H9 (cell line): ENCODE results near the gene SPATS2. TPM values are rescaled to one million over a fixed set of nuclear protein-coding genes. Genes with fewer than 3 reads are reported as not detected.

Source experiments
- DNase-seq: peaks from one replicate; pipeline ENCODE4 v3.0.0-alpha.2; 2017
- H2AFZ ChIP-seq: one replicate; pipeline ENCODE4 v1.6.1; 2013; ENCODE audit warnings: mild to moderate bottlenecking, low read length, control low read depth, moderate library complexity
- H2AK5ac ChIP-seq: 2 replicates; pipeline ENCODE4 v1.6.1; 2013; ENCODE audit warnings: low read length, control low read depth, mixed read lengths; ENCODE audit not compliant: insufficient read length
- H2BK120ac ChIP-seq: one replicate; pipeline ENCODE4 v1.6.1; 2013; ENCODE audit warnings: low read depth, mild to moderate bottlenecking, low read length, control low read depth, inconsistent platforms; ENCODE audit not compliant: poor library complexity, severe bottlenecking
- H2BK12ac ChIP-seq: 2 replicates; pipeline ENCODE4 v1.6.1; 2013; ENCODE audit warnings: low read length, control low read depth, mixed read lengths, low read depth; ENCODE audit not compliant: insufficient read length
- H2BK15ac ChIP-seq: 2 replicates; pipeline ENCODE4 v1.6.1; 2013; ENCODE audit warnings: low read depth, low read length, control low read depth
- H2BK20ac ChIP-seq: one replicate; pipeline ENCODE4 v1.6.1; 2013; ENCODE audit warnings: low read depth, mild to moderate bottlenecking, low read length, control low read depth, inconsistent platforms; ENCODE audit not compliant: poor library complexity, severe bottlenecking
- H2BK5ac ChIP-seq: 2 replicates; pipeline ENCODE4 v1.6.1; 2013; ENCODE audit warnings: low read length, control low read depth, mixed read lengths; ENCODE audit not compliant: insufficient read length
- H3K14ac ChIP-seq: 2 replicates; pipeline ENCODE4 v1.6.1; 2013; ENCODE audit warnings: low read length, control low read depth; ENCODE audit not compliant: insufficient read depth
- H3K18ac ChIP-seq: 2 replicates; pipeline ENCODE4 v1.6.1; 2013; ENCODE audit warnings: low read depth, mild to moderate bottlenecking, mixed read lengths, low read length, control low read depth; ENCODE audit not compliant: insufficient read length
- H3K23ac ChIP-seq: 2 replicates; pipeline ENCODE4 v1.6.1; 2013; ENCODE audit warnings: low read length, control low read depth, mixed read lengths, low read depth; ENCODE audit not compliant: insufficient read length
- H3K23me2 ChIP-seq: 2 replicates; pipeline ENCODE4 v1.6.1; 2013; ENCODE audit warnings: low read depth, mild to moderate bottlenecking, mixed read lengths, low read length, control low read depth; ENCODE audit not compliant: insufficient read length, poor library complexity, severe bottlenecking
- H3K27ac ChIP-seq: 2 replicates; pipeline ENCODE4 v1.5.1; 2013; ENCODE audit warnings: low read length, control low read depth, mixed read lengths, low read depth; ENCODE audit not compliant: insufficient read length
- H3K27me3 ChIP-seq: 2 replicates; pipeline ENCODE4 v1.6.1; 2013; ENCODE audit warnings: low read length, control low read depth, inconsistent platforms; ENCODE audit not compliant: insufficient read depth
- H3K4ac ChIP-seq: 2 replicates; pipeline ENCODE4 v1.6.1; 2013; ENCODE audit warnings: low read depth, mild to moderate bottlenecking, control low read depth, inconsistent platforms, low read length, moderate library complexity
- H3K4me1 ChIP-seq: 2 replicates; pipeline ENCODE4 v1.6.1; 2013; ENCODE audit warnings: low read length, control low read depth, inconsistent platforms; ENCODE audit not compliant: insufficient read depth
- H3K4me2 ChIP-seq: 2 replicates; pipeline ENCODE4 v1.6.1; 2013; ENCODE audit warnings: low read length, control low read depth, mixed read lengths; ENCODE audit not compliant: insufficient read length, insufficient read depth
- H3K56ac ChIP-seq: 2 replicates; pipeline ENCODE4 v1.6.1; 2013; ENCODE audit warnings: low read depth, mild to moderate bottlenecking, mixed read lengths, low read length, control low read depth; ENCODE audit not compliant: insufficient read length
- H3K79me1 ChIP-seq: 2 replicates; pipeline ENCODE4 v1.6.1; 2013; ENCODE audit warnings: low read depth, mild to moderate bottlenecking, moderate library complexity, low read length, control low read depth, inconsistent platforms; ENCODE audit not compliant: insufficient read depth, poor library complexity, severe bottlenecking
- H3K79me2 ChIP-seq: 2 replicates; pipeline ENCODE4 v1.6.1; 2013; ENCODE audit warnings: low read length, control low read depth, inconsistent platforms; ENCODE audit not compliant: insufficient read depth
- H3K9ac ChIP-seq: 2 replicates; pipeline ENCODE4 v1.6.1; 2013; ENCODE audit warnings: low read length, control low read depth, mixed read lengths; ENCODE audit not compliant: insufficient read length; ENCODE audit errors: extremely low read depth
- H3K9me3 ChIP-seq: one replicate; pipeline ENCODE4 v1.6.1; 2013; ENCODE audit warnings: low read depth, low read length, inconsistent platforms; ENCODE audit not compliant: control insufficient read depth
- H3T11ph ChIP-seq: one replicate; pipeline ENCODE4 v1.6.1; 2013; ENCODE audit warnings: mild to moderate bottlenecking, low read length, control low read depth, inconsistent platforms
- H4K20me1 ChIP-seq: one replicate; pipeline ENCODE4 v1.6.1; 2013; ENCODE audit not compliant: control insufficient read depth, insufficient read length, insufficient read depth
- H4K5ac ChIP-seq: 2 replicates; pipeline ENCODE4 v1.6.1; 2013; ENCODE audit warnings: low read depth, mild to moderate bottlenecking, mixed read lengths, low read length, control low read depth; ENCODE audit not compliant: insufficient read length
- H4K8ac ChIP-seq: replicated peaks from 2 replicates; pipeline ENCODE4 v1.6.1; 2013; ENCODE audit warnings: low read length, control low read depth, mixed read lengths, low read depth; ENCODE audit not compliant: insufficient read length
- H4K91ac ChIP-seq: 2 replicates; pipeline ENCODE4 v1.6.1; 2013; ENCODE audit warnings: low read depth, mild to moderate bottlenecking, moderate library complexity, mixed read lengths, low read length, control low read depth; ENCODE audit not compliant: insufficient read length
- H3K27ac Mint-ChIP-seq, 3 experiments: 2 replicates in 2 of 3; 3 replicates in 1 of 3; pipeline ENCODE4 v1.8.0; 2020 to 2021; ENCODE audit warnings: mixed read lengths in 3 of 3, mild to moderate bottlenecking in 1 of 3, moderate library complexity in 1 of 3
- H3K27me3 Mint-ChIP-seq: 2 replicates; pipeline ENCODE4 v1.8.0; 2021; ENCODE audit warnings: low read depth, mild to moderate bottlenecking, moderate library complexity, mixed read lengths
- H3K36me3 Mint-ChIP-seq, 3 experiments: 2 replicates in 2 of 3; 3 replicates in 1 of 3; pipeline ENCODE4 v1.8.0; 2020 to 2021; ENCODE audit warnings: low read depth in 3 of 3, mixed read lengths in 3 of 3; ENCODE audit not compliant: insufficient read depth in 1 of 3
- H3K4me1 Mint-ChIP-seq, 2 experiments: 2 replicates each; pipeline ENCODE4 v1.8.0; 2020; ENCODE audit warnings: mixed read lengths in 2 of 2
- H3K4me3 Mint-ChIP-seq, 2 experiments: 2 replicates in 1 of 2; 3 replicates in 1 of 2; pipeline ENCODE4 v1.8.0; 2020 to 2021; ENCODE audit warnings: mild to moderate bottlenecking in 2 of 2, mixed read lengths in 2 of 2, moderate library complexity in 1 of 2
- H3K9me3 Mint-ChIP-seq, 2 experiments: 2 replicates in 1 of 2; 3 replicates in 1 of 2; pipeline ENCODE4 v1.8.0; 2020; ENCODE audit warnings: mild to moderate bottlenecking in 2 of 2, mixed read lengths in 2 of 2, moderate library complexity in 1 of 2
- CTCF ChIP-seq: fragments of 200-600 bp; sonication (generic); conservative IDR thresholded peaks from 3 replicates; pipeline ENCODE4 v1.8.0; 2021; ENCODE audit warnings: antibody characterized with exemption, mild to moderate bottlenecking
- WGBS: extraction: QIAGEN DNeasy Blood & Tissue Kit; methylation state at CpG from one replicate; pipeline ENCODE4 v1.1.7; 2013; ENCODE audit warnings: missing lambda C conversion rate, low lambda C conversion rate, mixed read lengths; ENCODE audit not compliant: insufficient read length; ENCODE audit errors: extremely low coverage; 5-methylcytosine and 5-hydroxymethylcytosine counted together
- total RNA-seq: library from RNA; stranded (reverse); gene quantifications from 2 replicates; pipeline ENCODE4 v1.2.1, GENCODE V29; 2021

The SPATS2 gene
- total RNA-seq, 1 experiment from 2014 or later = 17.1 TPM

- Mint-ChIP-seq H3K9me3 (no peaks in the 10 kb centered on the region), H3K36me3 (peaks cover 7 to 17% (median 16%) of the 10 kb centered on the region in 3 experiments; a peak in 6 of 7 replicates), H3K27ac (no peak overlapping the region; a peak in 1 of 7 replicates), H3K27me3 (no peaks in the 10 kb centered on the region), H3K4me1 (peaks cover 15 to 17% of the 10 kb centered on the region in 2 experiments), H3K4me3 (no peak overlapping the region)
- Histone ChIP-seq H3K9me3 (no peaks in the 10 kb centered on the region), H4K20me1 (no peaks in the 10 kb centered on the region), H3K14ac (no peak overlapping the region), H3K27ac (no peak overlapping the region), H3K18ac (no peak overlapping the region), H4K5ac (no peak overlapping the region), H2BK5ac (no peak overlapping the region), H3K4me2 (no peak overlapping the region), H2BK12ac (no peak overlapping the region), H2BK120ac (no peak overlapping the region), H3K27me3 (no peaks in the 10 kb centered on the region), H3K23ac (no peak overlapping the region), H3K56ac (no peak overlapping the region), H4K8ac (no peak overlapping the region), H3K4ac (no peak overlapping the region), H3T11ph (no peak overlapping the region), H3K23me2 (no peaks in the 10 kb centered on the region), H3K79me2 (no peaks in the 10 kb centered on the region), H2BK15ac (no peak overlapping the region), H3K79me1 (no peaks in the 10 kb centered on the region), H2AFZ (no peak overlapping the region), H4K91ac (no peak overlapping the region), H3K9ac (no peak overlapping the region), H2BK20ac (no peak overlapping the region), H2AK5ac (no peak overlapping the region), H3K4me1 (peaks cover 2% of the 10 kb centered on the region; the same call in 1 of the 2 replicates)
- DNase-seq = no peak
- TF ChIP-seq CTCF = no peak
- no CpG with 5 or more reads among the region's 1 CpG for WGBS
Observed at GRCh38 chr12:49491823-49492222, 124.6 kb downstream of the SPATS2 start.
